Fibroblast of skin of scalp (primary cell): ENCODE data around the gene CTIF.

Experiments used
- DNase-seq: peaks from one replicate; pipeline ENCODE4 v3.0.0-alpha.2; 2013

CTIF gene

DNA sequence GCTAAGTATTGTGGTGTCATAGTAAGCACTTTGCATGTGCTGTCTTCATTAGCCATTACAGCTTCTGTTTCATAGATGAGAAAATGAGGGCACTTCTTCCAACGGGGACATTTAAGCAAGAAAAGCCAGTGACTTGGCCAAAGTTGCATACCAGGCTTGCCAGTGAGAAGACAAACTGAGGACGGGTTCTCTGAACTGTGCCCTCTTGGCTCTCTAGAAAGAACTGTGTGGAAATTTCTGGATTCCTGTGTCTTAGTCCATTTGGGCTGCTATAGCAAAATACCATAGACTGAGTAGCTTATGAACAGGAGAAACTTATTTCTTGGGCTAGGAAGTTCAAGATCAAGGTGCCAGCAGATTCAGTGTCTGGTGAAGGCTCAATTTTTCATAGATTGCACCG is 13.3 kb downstream of the CTIF start:
- no peak for DNase-seq

DNA sequence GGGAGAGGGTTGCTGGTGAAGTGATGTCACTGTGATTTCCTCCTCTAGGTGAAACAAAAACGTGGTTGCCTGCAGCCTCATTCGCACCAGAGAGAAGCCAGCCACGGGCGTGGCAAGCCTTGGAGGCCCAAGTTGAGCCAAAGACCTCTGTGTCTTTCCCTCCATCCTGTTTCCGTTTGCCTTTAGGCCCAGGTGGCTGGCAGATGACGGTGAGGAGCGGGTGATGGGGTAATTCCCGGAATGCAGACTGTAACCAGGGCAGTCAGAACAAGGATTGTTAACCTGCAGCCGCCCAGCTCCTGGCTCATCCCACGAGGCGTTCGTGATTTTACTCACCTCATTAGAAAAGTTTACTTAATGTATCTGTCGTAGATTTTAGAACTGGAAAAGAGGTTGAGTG is 14.4 kb downstream of the CTIF start:
- DNase-seq, result no peak

DNA sequence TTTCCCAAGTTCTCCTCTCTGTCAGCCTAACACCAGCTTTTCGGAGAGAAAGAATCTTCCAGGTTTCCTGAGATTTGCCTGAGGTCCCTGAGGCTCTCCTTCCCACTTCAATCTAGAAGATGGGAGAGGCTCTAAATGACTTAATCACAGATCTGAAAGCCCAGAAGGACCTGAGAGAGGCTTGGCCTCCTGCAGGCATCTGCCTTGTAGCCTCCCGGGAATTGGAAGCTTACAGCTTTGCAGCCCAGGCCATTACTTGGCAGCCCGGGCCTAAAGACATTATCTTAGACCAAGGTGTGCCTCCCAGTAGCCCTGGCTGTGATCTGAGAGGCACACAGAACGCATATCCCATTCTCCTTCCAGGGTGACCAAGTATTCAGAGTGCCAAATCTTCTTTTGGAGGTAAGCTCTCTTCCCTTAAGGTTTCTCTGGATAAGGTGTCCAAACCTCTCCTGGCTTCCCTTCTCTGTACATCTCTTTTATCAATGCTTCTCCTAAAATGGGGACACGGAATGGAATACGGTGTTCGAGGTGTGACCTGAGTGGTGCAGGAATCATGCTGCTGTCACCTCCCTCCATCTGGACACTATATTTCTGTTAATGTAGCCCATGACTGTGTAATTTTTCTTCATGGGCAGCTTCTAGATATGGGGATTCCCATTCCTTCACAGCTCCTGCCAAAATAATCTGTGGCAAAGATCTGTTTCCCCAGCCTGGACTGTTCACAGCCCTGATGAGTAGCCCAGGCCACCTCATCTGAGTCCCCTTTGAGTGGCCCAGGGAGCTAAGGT is 16.0 kb downstream of the CTIF start:
- DNase-seq, result no peak

DNA sequence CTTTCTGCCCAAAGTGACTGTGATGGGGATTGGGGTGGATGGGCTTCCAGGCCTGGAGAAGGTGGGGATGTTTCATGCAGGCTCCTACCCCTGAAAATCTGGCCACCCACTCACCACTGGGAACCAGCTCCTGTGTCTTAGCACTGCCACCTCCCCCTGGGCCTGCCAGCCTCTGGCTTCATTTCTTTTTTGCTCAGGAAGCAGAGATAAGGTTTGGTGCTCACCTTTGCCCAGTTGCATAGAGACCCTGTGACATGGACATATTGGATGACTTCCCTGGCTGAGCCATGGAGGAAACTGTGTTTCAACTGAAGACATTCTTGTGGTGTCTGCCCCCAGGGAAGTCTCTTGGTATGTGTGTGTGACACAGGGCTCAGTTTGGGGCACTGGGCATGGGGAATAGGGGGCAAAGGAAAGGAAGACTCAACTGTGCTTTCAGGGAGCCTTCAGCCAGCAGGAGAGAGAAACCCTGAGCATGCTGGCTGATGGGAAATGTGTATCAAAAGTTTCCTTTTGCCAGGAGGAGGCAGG is 16.7 kb downstream of the CTIF start:
- DNase-seq, result peak; percentile 18

DNA sequence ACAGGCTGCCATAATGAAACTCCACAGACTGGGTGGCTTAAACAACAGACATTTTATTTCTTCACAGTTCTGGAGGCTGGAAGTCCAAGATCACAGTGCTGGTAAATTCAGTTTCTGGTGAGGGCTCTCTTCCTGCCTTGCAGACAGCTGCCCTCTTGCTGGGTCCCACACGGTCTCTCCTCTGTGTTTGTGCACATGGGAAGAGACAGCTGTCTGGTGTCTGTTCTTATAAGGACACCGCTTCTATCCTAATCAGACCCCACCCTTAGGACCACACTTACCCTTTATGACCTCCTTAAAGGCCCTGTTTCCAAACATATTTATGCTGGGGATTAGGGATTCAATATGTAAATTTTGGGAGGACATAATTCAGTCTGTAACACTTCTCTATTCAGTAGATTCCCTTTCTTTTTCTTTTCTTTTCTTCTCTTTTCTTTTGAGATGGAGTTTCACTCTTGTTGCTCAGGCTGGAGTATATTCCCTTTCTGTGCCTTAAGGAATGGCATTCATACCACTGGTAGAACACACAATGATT is 18.9 kb downstream of the CTIF start:
- DNase-seq, result no peak

DNA sequence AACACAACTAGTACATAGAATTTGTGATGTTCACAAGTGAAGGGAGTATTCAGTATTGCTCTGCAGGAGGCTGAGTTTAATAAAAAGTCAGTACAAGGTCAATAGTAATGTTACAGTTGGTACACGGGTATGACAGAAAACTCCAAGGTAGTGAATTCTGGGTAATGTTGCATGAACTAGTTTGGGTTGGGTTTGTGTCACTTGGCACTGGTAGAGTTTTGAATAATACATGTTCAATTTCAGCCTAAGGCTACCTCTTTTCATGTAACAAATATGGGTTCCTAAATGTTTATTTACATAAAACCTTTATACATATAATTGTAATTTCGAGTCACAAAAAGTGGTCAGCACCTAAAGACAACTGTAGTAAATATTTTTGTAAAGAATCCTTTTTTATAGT is 19.4 kb downstream of the CTIF start:
- no peak for DNase-seq

DNA sequence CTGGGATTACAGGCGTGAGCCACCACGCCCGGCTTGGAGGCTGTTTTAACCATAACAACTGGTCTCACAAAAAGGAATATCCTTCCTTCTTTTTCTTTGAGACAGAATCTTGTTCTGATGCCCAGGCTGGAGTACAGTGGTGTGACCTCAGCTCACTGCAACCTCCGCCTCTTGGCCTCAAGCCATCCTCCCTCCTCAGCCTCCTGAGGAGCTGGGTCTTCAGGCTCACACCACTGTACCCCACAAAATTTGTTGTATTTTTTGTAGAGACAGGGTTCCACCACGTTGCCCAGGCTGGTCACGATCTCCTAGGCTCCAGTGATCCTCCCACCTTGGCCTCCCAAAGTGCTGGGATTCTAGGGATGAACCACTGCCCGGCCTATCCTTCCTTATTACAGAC is 21.7 kb downstream of the CTIF start:
- DNase-seq, result no peak

DNA sequence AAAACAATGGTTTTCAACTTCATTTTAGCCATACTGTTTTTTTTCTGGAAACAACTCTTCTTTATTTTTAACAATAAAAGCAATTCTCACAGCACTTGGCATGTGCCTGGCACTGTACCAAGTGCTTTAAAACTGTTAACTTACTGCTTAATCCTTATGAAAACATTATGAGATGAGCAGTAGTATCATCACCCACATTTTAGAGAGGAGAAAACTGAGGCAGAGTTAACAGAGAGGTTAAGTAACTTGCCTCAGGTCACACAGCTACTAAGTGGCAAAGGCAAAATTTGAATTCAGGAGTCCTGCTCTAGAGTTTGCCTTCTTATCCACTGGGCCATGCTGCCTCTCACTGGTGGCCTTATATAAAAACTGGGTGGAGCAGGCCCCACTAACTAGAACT is 23.2 kb downstream of the CTIF start:
- peak; percentile 37 for DNase-seq

DNA sequence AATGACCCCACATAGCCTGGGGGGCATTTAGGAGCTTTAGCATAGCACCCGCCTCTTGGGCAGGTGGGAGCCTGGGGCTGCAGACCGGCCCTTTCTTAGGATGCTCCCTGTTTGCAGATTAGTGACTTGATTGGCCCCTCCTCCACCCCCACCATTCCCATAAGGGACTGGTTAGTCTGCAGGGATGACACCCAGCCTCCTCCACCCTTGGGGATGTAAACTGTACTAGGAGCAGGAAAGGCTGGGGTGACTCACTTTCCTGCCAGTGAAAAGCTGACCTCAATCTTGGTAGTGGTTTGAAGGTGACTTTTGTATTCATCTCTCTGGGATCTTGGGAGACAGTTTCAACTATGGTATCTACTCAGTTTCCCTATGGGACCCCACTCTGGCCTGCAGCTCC is 24.2 kb downstream of the CTIF start:
- DNase-seq, result peak; percentile 79

DNA sequence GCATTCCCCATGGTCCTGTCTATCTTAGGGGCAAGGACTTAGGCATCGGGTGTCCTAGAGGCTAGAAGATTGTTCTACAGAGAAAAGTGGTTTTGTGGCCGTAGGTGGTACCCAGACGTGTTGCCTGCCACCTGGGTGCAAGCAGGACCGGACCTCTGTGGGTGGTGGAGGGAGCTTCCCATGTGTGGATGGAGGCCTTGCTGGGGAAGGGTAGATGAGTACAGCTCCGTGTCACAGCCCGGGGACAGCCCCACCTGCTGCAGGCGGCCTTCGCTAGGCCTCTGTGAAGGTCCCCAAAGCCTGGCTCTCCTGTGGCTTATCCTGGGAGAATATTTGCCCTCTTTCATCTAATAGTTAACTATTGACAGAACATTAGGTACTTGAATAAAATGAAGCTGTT is 25.3 kb downstream of the CTIF start:
- DNase-seq, result no peak

DNA sequence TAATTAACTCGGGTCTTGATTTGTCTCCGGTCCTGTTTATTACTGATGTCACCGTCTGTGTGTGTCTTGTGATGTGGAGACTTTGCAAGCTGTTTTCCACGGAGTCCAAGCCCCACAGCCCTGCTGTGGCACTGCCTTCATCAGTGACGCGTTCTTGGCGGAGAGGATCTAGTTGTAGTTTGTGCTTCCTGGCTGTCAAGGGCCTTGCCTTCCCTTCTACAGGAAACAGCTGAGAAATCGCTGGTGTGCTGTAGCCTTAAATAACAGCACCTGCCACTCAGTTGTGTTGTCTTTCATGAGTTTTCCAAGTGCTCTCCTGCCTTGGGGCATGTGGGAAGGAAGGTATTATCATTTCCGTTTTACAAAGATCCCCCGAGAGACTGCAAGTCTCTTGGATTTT is 26.3 kb downstream of the CTIF start:
- no peak for DNase-seq

DNA sequence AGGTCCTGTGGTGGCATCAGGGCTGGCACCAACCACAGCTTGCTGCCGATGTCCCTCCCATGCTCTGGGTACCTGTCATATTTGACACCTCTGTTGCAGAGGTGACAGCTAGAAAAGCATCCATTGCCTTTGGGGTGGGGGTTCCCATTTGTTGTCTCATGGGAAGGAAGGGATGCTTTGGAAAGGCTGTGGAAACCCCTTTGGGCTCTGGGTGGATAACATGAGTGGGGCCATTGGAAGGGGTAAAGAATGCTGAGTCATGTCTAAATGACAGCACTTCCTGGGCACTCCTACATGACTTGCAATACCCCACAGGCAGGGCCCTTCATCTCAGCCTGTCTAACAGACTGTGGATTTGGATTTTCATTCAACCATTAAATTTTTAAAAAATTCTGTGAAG is 27.8 kb downstream of the CTIF start:
- DNase-seq, result peak; percentile 27

DNA sequence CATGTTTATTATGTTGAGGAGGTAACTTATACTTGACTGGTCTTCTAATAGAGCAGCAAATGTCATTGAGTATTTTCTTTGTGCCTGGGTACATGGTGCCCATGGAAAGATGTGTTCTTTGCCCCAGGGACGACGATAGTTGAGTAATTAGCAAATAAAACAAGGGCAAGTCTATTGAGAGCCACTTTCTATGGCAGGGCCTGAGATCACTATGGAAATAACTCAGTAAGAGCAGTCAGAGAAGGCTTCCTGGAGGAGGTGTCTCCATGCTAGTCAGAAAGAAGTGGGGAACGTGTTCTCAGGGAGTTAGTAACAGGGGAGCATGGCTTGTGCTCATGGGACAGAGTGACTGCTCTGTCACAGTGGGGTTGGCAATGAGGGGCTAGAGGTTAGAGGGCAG is 28.6 kb downstream of the CTIF start:
- no peak for DNase-seq

DNA sequence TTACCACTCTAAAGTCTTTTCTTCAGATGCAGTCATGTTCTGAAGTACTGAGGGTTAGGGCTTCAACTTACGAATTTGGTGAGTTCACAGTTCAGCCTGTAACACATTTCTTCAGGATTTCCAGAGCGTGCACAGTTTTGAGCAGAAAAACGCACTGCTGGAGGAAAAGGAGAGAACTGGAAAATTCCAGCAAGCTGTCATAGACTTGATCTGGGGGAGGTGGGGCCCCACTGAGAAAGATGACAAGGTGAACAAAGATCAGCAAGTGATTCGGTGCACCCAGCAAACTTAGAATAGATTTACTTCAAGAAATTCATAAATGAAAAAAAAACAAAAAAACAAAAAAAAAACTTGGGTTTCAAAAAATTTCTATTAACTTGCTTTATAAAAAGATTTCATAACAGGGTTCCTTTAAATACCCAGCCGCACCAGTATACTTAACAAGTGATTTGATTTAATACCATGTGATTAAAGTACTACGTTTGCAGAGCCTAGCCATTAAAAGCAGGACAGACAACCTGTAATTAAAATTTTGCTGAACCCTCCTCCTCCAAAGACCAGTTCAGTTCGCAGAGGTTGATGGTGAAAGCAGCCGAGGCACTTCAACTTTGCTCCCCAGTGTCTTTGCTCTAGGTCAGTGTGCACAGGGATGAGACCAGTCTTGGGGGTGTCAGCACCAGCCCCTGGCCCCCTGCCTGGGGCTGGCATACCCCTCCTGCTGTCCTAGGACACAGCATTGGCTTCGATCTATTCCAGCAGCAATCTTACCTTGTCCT is 30.5 kb downstream of the CTIF start:
- DNase-seq, result no peak

DNA sequence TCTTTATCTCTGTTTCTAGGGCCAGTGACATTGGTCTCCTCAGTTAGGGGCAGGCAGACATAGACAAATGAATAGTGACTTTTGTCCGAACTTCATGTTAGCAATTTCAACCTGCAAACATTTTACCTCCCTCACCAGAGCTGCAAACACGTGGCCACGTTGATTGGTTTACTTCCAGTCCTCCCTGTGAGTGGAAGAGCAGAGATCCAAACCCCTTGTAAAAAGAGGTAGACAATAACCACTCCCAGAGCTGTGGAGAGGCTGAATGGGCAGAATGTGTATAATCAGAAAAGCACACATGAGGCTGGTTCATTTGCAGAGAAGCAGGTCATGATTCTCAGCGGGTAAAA is 31.1 kb downstream of the CTIF start:
- DNase-seq, result no peak

DNA sequence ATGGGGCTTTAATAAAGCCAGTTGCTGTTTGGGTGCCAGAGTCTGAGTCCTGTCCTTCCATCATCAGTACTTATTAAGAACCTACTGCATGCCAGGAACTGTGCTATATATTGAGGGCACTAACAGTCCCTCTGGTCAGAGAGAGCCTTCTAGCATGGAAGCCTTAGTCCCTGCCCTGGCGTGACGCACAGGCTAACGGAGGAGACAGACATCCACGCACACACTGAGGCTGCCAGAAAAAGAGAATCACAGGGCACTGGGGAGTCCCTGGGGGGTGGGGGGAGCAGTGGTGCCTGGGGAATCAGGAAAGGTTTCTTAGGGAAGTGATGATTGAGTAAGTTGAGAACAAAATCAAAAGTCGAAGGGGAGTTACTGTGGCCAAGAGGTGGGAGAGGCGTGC is 31.5 kb downstream of the CTIF start:
- DNase-seq, result no peak

DNA sequence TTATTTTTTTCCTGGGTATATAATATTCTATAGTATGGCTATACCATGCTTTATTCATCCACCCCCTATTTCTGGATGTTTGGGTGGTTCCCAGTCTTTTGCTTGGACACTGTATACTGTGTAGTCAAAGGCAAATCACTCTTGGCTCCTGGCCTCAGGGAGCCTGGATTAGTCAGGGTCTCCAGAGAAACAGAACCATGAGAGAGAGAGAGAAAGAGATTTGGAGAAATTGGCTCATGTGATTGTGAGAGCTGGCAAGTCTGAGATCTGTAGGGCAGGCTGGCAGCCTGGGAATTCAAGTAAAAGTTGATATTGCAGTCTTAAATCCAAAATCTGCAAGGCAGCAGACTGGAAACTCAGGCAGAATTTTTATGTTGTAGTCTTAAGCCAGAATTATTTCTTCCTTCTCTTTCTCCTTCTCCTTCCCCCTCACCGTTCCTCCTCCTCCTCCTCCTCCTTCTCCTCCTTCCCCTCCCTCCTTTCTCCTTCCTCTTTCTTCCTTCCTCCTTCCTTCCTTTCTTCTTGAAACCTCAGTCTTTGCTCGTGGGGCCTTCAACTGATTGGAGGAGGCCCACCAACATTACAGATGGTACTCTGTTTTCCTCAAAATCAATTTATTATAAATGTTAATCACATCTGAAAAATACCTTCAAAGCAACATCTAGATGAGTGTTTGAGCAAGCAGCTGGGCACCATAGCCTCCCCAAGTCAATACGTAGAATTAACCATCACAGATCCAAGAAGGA is 33.0 kb downstream of the CTIF start:
- peak; percentile 19 for DNase-seq

DNA sequence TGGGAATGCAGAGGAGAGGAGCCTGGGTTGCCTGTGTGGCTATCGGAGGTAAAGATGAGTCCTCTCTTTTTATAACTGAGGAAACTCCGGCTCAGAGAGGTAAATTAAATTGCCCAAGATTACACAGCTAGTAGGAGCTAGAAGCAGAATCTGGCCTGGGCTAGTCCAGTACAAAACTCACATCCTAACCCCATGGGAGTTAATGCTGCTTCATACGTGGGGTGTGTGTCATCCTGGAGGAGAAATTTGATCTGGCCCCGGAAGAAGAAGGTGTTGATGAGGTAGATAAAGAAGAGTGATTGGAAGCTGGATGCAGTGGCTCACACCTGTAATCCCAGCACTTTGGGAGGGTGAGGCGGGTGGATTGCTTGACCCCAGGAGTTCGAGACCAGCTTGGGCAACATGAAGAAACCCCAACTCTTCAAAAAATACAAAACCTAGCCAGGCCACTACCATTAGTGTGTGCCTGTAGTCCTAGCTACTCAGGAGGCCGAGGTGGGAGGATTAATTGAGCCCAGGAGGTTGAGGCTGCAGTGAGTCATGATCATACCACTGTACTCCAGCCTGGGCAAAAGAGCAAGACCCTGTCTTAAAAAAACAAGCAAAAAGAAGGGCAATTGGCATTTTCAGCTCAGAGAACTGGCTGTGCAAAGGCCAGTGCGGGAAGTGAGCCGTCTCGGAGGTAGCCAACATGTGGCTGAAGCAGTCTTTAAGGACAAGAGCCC is 33.7 kb downstream of the CTIF start:
- peak; percentile 47 for DNase-seq

DNA sequence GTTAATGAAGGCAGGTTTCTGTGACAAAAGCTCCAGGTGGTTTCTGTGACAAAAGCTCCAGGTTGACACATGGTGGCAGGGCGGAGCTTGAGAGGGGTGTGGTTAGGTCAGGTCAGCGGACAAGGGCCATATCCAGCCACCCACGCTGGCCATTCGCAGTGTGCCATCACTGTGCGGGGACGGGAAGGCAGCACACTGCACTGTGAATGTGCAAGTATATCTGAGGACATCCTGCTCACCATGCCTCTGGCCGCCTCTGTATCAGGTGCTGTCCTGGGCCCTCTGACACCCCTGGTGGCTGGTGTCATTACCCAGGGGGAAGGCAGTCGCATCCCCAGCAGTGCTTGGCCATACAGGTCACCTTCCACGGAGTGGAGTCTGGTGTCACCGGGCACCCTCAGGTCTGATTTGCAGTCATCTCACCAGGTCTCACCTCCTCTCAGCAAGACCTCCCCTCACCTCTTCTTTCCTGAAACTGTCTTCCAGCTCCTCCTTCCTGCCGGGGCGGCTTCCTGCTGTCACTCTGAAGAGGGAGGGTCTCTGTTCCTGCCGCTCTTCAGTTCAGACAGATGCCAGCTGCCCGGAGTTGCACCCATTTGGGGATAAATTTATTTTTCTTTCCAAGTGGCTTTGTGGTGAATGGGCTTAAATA is 34.9 kb downstream of the CTIF start:
- DNase-seq, result no peak

DNA sequence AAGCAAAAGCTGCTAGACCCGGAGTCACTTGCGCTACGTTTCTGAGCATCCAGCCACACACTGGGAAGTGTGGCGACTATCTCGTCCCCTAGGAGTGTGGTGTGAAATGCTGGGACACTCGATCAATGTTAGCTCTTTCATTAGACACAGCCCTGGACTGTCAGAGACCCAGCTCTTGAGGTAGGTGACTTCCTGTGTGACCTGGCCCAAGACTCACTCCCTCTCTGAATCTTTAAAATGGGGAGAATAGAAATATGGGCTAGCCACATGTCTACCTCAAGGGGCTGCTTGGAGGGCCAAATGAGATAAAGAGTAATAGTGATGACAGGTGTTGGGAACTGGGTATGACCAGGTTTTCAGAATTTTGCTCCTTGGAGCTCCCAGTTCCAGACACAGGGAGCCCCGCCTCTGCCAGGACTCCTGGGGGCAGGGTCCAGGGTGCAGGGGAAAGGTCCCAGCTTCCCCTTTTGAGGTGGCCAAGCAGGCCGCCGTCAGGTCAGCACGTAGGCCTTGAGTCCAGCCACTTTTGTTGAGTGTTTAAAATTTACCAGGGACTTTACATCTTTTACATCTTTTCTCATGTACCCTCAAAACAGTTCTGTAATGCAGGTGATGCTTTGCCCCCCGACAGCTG is 36.0 kb downstream of the CTIF start:
- DNase-seq, result no peak

DNA sequence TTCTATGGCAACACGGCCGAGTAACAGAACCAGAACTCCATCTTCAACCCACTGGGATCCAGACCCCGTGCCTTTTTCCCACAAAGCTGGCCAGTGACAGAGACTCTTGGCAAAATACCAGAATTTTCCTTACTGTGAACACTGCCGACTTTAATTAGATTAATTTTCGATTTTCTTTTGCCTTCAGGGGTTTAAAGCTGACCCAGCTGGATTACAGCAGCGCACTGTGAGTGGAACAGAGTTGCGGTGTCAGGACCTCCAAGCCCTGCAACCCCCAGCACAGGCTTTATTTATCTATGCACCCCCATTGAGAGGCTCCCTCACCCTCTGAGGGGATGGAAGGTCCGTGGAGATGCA is 36.4 kb downstream of the CTIF start:
- peak; percentile 21 for DNase-seq
